ENCODE data around the gene TMEM125. TPM values are rescaled to one million over a fixed set of nuclear protein-coding genes. Genes with fewer than 3 reads are reported as not detected.

TMEM125 gene
- total and polyA plus RNA-seq, 5 experiments from 2014 or later: 0.23 to 0.33 TPM; not detected in 3

DNA sequence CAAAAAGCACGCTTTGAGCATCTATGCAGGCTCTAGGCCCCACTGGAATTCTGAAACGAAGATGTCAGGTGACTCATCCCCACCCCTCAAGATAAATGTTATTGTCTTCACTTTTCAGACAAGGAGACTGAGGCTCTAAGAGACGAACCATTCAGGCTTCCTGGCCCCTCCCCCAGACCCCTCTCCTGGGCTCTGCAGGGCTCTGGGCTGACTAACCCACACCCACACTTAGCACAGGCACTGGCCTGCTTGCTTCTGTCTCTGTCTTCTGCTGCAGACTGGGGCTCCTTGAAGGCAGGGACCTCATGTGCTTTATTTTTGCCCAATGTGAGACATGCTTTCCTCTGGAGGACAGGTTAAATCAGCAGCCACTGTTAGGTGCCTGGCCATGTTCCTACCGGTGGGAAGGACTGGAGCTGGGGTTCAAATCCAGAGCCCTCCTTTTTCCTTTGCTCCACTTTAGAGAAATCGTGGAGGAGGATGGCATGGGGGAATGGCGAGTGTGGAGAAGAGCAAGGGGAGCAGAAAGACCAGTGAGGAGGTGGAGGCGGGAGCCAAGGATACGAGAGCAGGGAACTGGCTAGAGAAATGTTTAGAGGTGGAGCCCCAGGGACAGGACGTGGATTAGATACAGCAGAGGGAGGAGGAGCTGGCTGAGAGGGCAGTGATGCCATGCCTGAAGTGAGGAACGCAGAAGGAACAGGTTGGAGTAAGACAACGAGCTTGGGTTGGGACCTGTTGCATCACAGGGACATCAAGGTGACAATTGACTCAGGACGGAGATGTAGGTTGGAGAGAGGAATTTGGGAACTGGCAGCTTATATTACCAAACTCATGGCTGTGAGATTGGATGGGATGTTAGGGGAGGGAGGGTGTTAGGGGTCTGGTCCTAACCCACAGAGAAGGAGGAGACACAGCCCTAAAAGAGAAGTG, 1.7 kb downstream of the TMEM125 start:
- Mint-ChIP-seq H3K9me3 (peaks cover 0 to 15% (median 1%) of the 10 kb centered on the region in 9 donors), H3K27me3 (peaks cover 3 to 32% (median 15%) of the 10 kb centered on the region in 5 donors), H3K36me3 (peaks cover 0 to 10% (median 7%) of the 10 kb centered on the region in 3 donors), H3K4me3 (peak overlapping the region; percentile 65 to 83 (median 72)), H3K4me1 (peaks cover 19 to 38% (median 30%) of the 10 kb centered on the region in 4 donors), H3K27ac (peak overlapping the region in 7 of 10 donors; percentile 2 to 70 (median 31))
- ATAC-seq: no peak
- POLR2A ChIA-PET: no interaction called here
- no peak for DNase-seq

- H3K27me3 Mint-ChIP-seq: peaks cover 0 to 39% (median 11%) of the 10 kb centered on the region in 5 donors
- peaks cover 0 to 15% (median 1%) of the 10 kb centered on the region in 9 donors for H3K9me3 Mint-ChIP-seq
- POLR2A ChIA-PET: no interaction called here
- ATAC-seq (no peak), DNase-seq (no peak)
- peak overlapping the region in 2 of 10 donors; percentile 31 to 70 for H3K27ac Mint-ChIP-seq
- H3K36me3 Mint-ChIP-seq: peaks cover 0 to 10% (median 7%) of the 10 kb centered on the region in 3 donors
- no peak overlapping the region for H3K4me3 Mint-ChIP-seq
- H3K4me1 Mint-ChIP-seq: peaks cover 19 to 38% (median 30%) of the 10 kb centered on the region in 4 donors
Measured at GRCh38 chr1:43272161-43272560, 2.4 kb downstream of the TMEM125 start.

DNA sequence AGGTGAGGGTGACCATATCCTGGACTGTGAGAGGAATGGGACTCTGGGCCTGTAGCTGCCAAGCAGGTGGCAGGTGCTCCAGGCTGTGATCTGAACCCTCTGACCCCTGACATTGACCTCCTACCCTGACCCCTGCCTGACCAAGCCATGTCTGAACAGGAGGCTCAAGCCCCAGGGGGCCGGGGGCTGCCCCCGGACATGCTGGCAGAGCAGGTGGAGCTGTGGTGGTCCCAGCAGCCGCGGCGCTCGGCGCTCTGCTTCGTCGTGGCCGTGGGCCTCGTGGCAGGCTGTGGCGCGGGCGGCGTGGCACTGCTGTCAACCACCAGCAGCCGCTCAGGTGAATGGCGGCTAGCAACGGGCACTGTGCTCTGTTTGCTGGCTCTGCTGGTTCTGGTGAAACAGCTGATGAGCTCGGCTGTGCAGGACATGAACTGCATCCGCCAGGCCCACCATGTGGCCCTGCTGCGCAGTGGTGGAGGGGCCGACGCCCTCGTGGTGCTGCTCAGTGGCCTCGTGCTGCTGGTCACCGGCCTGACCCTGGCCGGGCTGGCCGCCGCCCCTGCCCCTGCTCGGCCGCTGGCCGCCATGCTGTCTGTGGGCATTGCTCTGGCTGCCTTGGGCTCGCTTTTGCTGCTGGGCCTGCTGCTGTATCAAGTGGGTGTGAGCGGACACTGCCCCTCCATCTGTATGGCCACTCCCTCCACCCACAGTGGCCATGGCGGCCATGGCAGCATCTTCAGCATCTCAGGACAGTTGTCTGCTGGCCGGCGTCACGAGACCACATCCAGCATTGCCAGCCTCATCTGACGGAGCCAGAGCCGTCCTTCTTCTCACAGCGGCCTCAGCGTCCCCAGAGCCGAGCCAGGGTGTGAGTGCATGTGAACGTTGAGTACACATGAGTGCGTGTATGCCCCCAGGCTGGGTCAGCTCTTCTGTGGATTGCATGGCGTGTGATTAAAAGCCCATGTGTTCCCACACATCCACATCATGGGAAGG, 3.1 kb downstream of the TMEM125 start:
- Mint-ChIP-seq H3K9me3 (peaks cover 0 to 15% (median 1%) of the 10 kb centered on the region in 9 donors), H3K27ac (no peak overlapping the region), H3K27me3 (peaks cover 0 to 40% (median 11%) of the 10 kb centered on the region in 5 donors), H3K4me1 (peaks cover 19 to 38% (median 32%) of the 10 kb centered on the region in 4 donors), H3K4me3 (peak overlapping the region in 1 of 10 donors; percentile 10), H3K36me3 (peaks cover 0 to 10% (median 7%) of the 10 kb centered on the region in 3 donors)
- DNase-seq: no peak
- POLR2A ChIA-PET: no interaction called here
- no peak for ATAC-seq

- Mint-ChIP-seq H3K27me3 (peaks cover 2 to 40% (median 14%) of the 10 kb centered on the region in 5 donors), H3K4me3 (peak overlapping the region in 2 of 10 donors; percentile 10 to 15), H3K36me3 (peaks cover 0 to 10% (median 7%) of the 10 kb centered on the region in 3 donors), H3K27ac (peak overlapping the region in 3 of 10 donors; percentile 53 to 95 (median 82)), H3K4me1 (peaks cover 19 to 38% (median 32%) of the 10 kb centered on the region in 4 donors), H3K9me3 (peaks cover 0 to 15% (median 1%) of the 10 kb centered on the region in 9 donors)
- POLR2A ChIA-PET: no interaction called here
- DNase-seq: no peak
- no peak for ATAC-seq
Measured at GRCh38 chr1:43273708-43274107, 3.9 kb downstream of the TMEM125 start.

DNA sequence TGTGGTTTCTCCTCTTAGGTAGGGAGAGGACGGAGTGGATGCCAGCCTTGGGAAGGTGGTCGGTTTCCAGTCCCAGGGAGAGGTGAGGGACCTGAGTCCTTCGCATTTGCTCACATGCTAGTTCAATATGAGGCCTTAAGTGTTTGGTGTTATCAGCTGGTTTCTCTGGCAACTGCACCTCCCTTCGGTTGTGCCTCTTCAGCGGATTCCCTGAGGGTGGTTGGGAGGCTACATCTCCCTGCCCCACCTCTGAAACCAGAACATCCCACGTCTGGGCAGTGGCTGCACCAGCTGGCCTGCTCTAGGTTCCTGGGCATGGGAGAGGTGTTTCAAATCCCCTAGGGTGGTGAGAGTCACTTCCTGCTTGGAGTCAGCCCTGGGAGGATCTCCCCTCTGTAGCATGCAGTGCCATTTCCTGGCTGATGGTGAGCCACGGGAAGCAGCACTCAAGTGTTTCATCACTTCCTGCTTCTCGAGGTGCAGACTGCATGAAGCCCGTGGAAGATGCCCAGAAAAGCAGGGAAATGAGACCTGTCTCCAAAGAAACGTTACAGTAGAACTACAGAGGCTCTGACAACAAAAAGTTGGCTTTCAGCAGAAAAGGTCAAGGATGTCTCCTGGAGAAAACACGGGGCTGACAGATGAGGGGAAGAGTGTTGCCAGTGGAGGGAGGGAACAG, 4.5 kb downstream of the TMEM125 start:
- Mint-ChIP-seq H3K4me3 (peak overlapping the region; percentile 43 to 74 (median 58)), H3K9me3 (peaks cover 0 to 15% (median 1%) of the 10 kb centered on the region in 9 donors), H3K27me3 (peaks cover 2 to 35% (median 14%) of the 10 kb centered on the region in 5 donors), H3K27ac (peak overlapping the region; percentile 43 to 97 (median 90)), H3K36me3 (peaks cover 0 to 10% (median 7%) of the 10 kb centered on the region in 3 donors), H3K4me1 (peaks cover 19 to 38% (median 32%) of the 10 kb centered on the region in 4 donors)
- ATAC-seq: peak; percentile 78 to 89
- POLR2A ChIA-PET: no interaction called here
- DNase-seq: peak in 5 of 10 donors; percentile 9 to 40 (median 30)

DNA sequence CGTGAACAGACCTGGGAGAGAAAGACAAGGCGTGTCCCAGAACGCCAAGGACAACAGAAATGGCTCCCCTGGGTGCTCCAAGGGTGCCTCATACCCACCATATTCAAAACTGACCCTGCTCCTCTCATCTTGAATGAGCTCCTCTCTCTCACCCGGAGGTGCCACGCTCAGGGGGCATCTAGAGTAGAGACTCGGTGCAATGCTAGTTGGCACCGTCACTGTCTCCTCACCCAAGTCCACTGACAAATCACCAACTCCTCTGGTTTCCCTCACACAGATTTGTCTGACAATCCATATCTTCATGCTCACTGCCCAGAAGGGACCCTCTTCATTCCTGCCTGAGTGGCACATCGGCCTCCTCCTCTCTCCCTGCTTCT, 5.0 kb downstream of the TMEM125 start:
- H3K4me3 Mint-ChIP-seq: peak overlapping the region in 8 of 10 donors; percentile 9 to 74 (median 62)
- POLR2A ChIA-PET: no interaction called here
- peak in 1 of 2 donors; percentile 9 for ATAC-seq
- H3K36me3 Mint-ChIP-seq: peaks cover 0 to 10% (median 7%) of the 10 kb centered on the region in 3 donors
- peaks cover 2 to 33% (median 13%) of the 10 kb centered on the region in 5 donors for H3K27me3 Mint-ChIP-seq
- H3K27ac Mint-ChIP-seq: peak overlapping the region; percentile 43 to 97 (median 90)
- DNase-seq: no peak
- H3K9me3 Mint-ChIP-seq: peaks cover 0 to 15% (median 1%) of the 10 kb centered on the region in 9 donors
- H3K4me1 Mint-ChIP-seq: peaks cover 19 to 36% (median 31%) of the 10 kb centered on the region in 4 donors

- peak overlapping the region in 3 of 10 donors; percentile 35 to 94 (median 87) for H3K27ac Mint-ChIP-seq
- DNase-seq (no peak), ATAC-seq (no peak)
- peak overlapping the region in 2 of 10 donors; percentile 54 to 61 for H3K4me3 Mint-ChIP-seq
- peaks cover 0 to 15% (median 0%) of the 10 kb centered on the region in 9 donors for H3K9me3 Mint-ChIP-seq
- peaks cover 14 to 26% (median 19%) of the 10 kb centered on the region in 4 donors for H3K4me1 Mint-ChIP-seq
- POLR2A ChIA-PET: no interaction called here
- H3K27me3 Mint-ChIP-seq: peaks cover 2 to 34% (median 13%) of the 10 kb centered on the region in 5 donors
- peaks cover 2 to 10% (median 7%) of the 10 kb centered on the region in 3 donors for H3K36me3 Mint-ChIP-seq
Measured at GRCh38 chr1:43275826-43276620, 6.2 kb downstream of the TMEM125 start.

DNA sequence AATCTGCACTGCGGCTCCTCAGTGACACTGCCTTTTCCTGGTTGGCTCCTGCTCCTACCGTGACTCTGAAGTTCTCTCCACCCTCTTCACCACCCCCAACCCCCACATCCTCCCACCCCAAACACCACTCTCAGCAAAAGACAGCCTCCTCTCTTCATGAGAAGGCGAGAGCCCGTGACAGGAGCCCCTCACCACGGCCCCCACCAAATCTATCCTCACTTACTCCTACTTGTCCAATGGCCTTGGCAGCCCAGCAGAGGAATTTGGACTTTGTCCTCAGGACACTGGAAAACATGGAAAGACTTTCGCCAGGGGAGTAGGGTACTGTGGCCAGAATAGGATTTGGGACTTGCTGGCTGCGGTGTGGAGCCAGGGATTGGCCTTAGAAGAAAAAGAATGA, 6.9 kb downstream of the TMEM125 start:
- Mint-ChIP-seq H3K27ac (no peak overlapping the region), H3K27me3 (peaks cover 2 to 27% (median 14%) of the 10 kb centered on the region in 5 donors), H3K4me1 (peaks cover 8 to 20% (median 14%) of the 10 kb centered on the region in 4 donors), H3K9me3 (peaks cover 0 to 15% (median 0%) of the 10 kb centered on the region in 9 donors), H3K36me3 (peaks cover 2 to 10% (median 7%) of the 10 kb centered on the region in 3 donors), H3K4me3 (no peak overlapping the region)
- POLR2A ChIA-PET: no interaction called here
- DNase-seq (no peak), ATAC-seq (no peak)

GRCh38 chr1:43277116-43277876, 7.5 kb downstream of the TMEM125 start:
- Mint-ChIP-seq H3K27ac (no peak overlapping the region), H3K36me3 (peaks cover 2 to 10% (median 7%) of the 10 kb centered on the region in 3 donors), H3K9me3 (peaks cover 0 to 15% (median 0%) of the 10 kb centered on the region in 9 donors), H3K27me3 (peaks cover 0 to 23% (median 14%) of the 10 kb centered on the region in 5 donors), H3K4me3 (no peak overlapping the region), H3K4me1 (peaks cover 8 to 19% (median 13%) of the 10 kb centered on the region in 4 donors)
- ATAC-seq (no peak), DNase-seq (no peak)
- POLR2A ChIA-PET: no interaction called here

GRCh38 chr1:43279161-43279560, 9.4 kb downstream of the TMEM125 start:
- peaks cover 0 to 23% (median 12%) of the 10 kb centered on the region in 5 donors for H3K27me3 Mint-ChIP-seq
- ATAC-seq (no peak), DNase-seq (no peak)
- POLR2A ChIA-PET: no interaction called here
- peaks cover 0 to 14% (median 0%) of the 10 kb centered on the region in 9 donors for H3K9me3 Mint-ChIP-seq
- no peak overlapping the region for H3K4me3 Mint-ChIP-seq
- H3K27ac Mint-ChIP-seq: no peak overlapping the region
- H3K4me1 Mint-ChIP-seq: peaks cover 8 to 15% (median 12%) of the 10 kb centered on the region in 4 donors
- peaks cover 2 to 10% (median 7%) of the 10 kb centered on the region in 3 donors for H3K36me3 Mint-ChIP-seq

All from naive thymus-derived CD8-positive, alpha-beta T cell (primary cell).